Medulla oblongata (tissue), 1 donor: Measurements from ENCODE around the gene MRPL21.
A peak's percentile ranks its signal among the peaks of the same experiment; 100 is the strongest.

Experiments used
- DNase-seq: peaks from one replicate; pipeline ENCODE4 v3.0.0-alpha.2; 2015; ENCODE audit errors: extremely low spot score

Gene MRPL21

GRCh38 chr11:68841718-68842426 is 61.8 kb downstream of the MRPL21 start, which contains the start of gene CPT1A:
Gene CPT1A, minus strand, starts transcription at chr11:68841916. Its CDS starts 26,442 bp downstream, at chr11:68815474.
- peak; percentile 58 for DNase-seq
